Body of pancreas (tissue), 4 donors: ENCODE results near the gene ZNF440.

ENCODE experiments used
- POLR2A ChIP-seq, 3 donors: fragments of 450-650 bp; IDR thresholded peaks; one replicate each; pipeline ENCODE4 v1.6.1; 2016; ENCODE audit warnings: antibody characterized with exemption in 3 of 3, mild to moderate bottlenecking in 2 of 3
- TF ChIP-seq, protein P1 (sequence below), 7 experiments: fragments of 450-650 bp in 4 of 7; fragments of 200-600 bp in 3 of 7; sonication (generic) in 3 of 7; IDR thresholded peaks; one replicate each; pipeline ENCODE4 v1.5.1; 2016 to 2019; ENCODE audit warnings: antibody characterized with exemption in 7 of 7

DNA sequence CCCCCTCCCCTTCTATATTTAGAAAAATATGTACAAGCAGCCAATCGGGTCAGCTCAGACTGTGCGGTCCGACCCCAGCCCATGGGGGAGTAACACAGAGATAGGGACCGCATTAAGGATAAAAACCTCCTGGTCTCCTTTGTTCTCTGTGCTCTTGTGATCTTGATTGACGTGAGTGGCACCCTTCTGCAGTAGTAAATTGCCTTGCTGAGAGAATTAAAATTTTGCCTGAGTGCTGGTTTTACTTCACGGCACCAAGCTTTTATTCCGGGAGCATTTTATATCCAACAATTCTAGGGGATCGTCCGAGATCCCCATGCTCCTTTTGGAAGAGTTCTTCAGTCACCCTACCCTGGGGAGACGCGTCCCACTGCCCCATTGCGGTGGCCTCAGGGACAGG, 66.5 kb downstream of the ZNF440 start:
- TF ChIP-seq, protein P1, sequence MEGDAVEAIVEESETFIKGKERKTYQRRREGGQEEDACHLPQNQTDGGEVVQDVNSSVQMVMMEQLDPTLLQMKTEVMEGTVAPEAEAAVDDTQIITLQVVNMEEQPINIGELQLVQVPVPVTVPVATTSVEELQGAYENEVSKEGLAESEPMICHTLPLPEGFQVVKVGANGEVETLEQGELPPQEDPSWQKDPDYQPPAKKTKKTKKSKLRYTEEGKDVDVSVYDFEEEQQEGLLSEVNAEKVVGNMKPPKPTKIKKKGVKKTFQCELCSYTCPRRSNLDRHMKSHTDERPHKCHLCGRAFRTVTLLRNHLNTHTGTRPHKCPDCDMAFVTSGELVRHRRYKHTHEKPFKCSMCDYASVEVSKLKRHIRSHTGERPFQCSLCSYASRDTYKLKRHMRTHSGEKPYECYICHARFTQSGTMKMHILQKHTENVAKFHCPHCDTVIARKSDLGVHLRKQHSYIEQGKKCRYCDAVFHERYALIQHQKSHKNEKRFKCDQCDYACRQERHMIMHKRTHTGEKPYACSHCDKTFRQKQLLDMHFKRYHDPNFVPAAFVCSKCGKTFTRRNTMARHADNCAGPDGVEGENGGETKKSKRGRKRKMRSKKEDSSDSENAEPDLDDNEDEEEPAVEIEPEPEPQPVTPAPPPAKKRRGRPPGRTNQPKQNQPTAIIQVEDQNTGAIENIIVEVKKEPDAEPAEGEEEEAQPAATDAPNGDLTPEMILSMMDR (IDR thresholded peaks at IDR 0.05) = no peak
- TF ChIP-seq POLR2A (IDR thresholded peaks at IDR 0.05) = no peak
